Measurements from ENCODE around the gene TPP2.

DNA sequence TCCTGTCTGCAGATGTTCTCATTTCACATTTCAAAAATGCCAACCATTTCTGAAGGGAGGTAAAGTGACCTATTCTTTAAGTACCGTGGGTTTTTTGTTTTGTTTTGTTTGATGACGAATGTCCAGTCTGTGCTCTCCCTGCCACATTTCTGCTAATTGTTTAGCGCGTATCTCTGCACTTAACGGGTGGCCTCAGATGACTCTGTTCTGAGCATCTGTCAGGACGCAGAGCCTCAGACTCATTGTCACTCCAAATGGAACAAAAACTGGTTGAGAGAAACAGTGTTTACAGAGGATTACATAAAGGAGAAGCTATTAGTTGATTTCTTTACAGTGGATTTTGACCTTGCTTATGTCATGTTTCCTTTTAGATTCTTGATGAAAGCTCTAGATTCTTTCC, 23.7 kb downstream of the TPP2 start:
- no peak for TF ChIP-seq CTCF (IDR thresholded peaks at IDR 0.05)
- TF ChIP-seq POLR2A (IDR thresholded peaks at IDR 0.05) = no peak

Data from thyroid gland (tissue), 4 donors.